Type B pancreatic cell (in vitro differentiated cells): ENCODE results near the gene DCAF16. TPM values are rescaled to one million over a fixed set of nuclear protein-coding genes. Genes with fewer than 3 reads are reported as not detected.
A peak's percentile ranks its signal among the peaks of the same experiment; 100 is the strongest.

Experiments used
- DNase-seq: peaks from one replicate; pipeline ENCODE4 v3.0.0; 2021; ENCODE audit warnings: mixed read lengths; ENCODE audit not compliant: unreplicated experiment; ENCODE audit errors: extremely low spot score
- H3K27ac Mint-ChIP-seq: 2 replicates; pipeline ENCODE4 v1.8.0; 2021; ENCODE audit warnings: mild to moderate bottlenecking, mixed read lengths
- H3K27me3 Mint-ChIP-seq: 2 replicates; pipeline ENCODE4 v1.8.0; 2021; ENCODE audit warnings: mixed read lengths
- H3K36me3 Mint-ChIP-seq: 2 replicates; pipeline ENCODE4 v1.8.0; 2021; ENCODE audit warnings: mixed read lengths
- H3K4me1 Mint-ChIP-seq: one replicate; pipeline ENCODE4 v1.8.0; 2021; ENCODE audit warnings: mixed read lengths; ENCODE audit not compliant: unreplicated experiment
- H3K4me3 Mint-ChIP-seq: 2 replicates; pipeline ENCODE4 v1.8.0; 2021; ENCODE audit warnings: mild to moderate bottlenecking, mixed read lengths
- H3K9me3 Mint-ChIP-seq: 2 replicates; pipeline ENCODE4 v1.8.0; 2021; ENCODE audit warnings: mixed read lengths
- total RNA-seq: library from RNA; stranded (reverse); gene quantifications from 2 replicates; pipeline ENCODE4 v1.2.1, GENCODE V29; 2021; ENCODE audit warnings: low replicate concordance
- TF ChIP-seq, protein P1 (sequence below): fragments of 200-600 bp; sonication (generic); conservative IDR thresholded peaks from 2 replicates; pipeline ENCODE4 v1.5.0; 2021; ENCODE audit warnings: antibody characterized with exemption, mild to moderate bottlenecking

Gene DCAF16
- total RNA-seq, 1 donor from 2014 or later, result 63.7 TPM

DNA sequence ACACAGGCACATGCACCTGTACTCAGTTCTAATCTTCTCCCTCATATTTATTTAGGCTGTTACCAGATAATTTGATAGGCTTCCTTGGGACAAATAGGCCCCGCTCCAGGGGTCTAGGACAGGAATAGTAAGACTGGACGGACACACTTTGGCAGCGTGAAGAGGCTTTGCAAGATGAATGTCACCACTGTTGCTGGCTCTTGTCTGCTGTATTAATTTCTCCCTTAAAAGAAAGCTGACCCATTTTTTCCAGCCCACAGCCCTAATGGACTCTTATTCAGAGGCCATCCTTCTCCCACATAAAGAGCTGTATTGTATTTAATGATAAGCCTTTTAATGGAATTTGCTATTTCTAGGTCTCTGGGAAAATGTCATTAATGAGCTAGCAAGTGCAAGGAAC lies 47.1 kb downstream of the DCAF16 start:
- TF ChIP-seq, protein P1, sequence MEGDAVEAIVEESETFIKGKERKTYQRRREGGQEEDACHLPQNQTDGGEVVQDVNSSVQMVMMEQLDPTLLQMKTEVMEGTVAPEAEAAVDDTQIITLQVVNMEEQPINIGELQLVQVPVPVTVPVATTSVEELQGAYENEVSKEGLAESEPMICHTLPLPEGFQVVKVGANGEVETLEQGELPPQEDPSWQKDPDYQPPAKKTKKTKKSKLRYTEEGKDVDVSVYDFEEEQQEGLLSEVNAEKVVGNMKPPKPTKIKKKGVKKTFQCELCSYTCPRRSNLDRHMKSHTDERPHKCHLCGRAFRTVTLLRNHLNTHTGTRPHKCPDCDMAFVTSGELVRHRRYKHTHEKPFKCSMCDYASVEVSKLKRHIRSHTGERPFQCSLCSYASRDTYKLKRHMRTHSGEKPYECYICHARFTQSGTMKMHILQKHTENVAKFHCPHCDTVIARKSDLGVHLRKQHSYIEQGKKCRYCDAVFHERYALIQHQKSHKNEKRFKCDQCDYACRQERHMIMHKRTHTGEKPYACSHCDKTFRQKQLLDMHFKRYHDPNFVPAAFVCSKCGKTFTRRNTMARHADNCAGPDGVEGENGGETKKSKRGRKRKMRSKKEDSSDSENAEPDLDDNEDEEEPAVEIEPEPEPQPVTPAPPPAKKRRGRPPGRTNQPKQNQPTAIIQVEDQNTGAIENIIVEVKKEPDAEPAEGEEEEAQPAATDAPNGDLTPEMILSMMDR, result no peak
- Mint-ChIP-seq H3K27me3 (peaks cover 4% of the 10 kb centered on the region), H3K9me3 (peaks cover 5% of the 10 kb centered on the region), H3K36me3 (no peaks in the 10 kb centered on the region), H3K27ac (no peak overlapping the region), H3K4me3 (no peak overlapping the region), H3K4me1 (no peaks in the 10 kb centered on the region)
- DNase-seq, result no peak

DNA sequence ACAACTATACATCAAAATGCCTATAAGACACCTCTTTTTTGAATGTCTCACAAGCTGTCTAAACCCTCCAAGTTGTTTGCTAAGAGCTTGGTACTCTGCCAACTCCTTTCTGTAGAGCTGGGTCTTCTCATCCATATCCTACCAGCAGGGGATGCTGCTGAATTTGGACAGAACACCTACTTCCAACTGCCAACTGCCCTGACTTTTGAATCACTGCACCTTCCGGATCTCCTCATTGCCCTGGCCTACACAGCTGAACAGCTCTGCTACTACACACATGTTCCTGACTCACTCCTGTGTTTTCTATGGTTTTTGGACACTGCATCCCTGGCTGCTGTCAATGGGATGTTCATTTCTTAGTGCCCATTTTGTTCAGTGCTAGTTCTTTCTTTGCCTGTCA lies 47.8 kb downstream of the DCAF16 start:
- Mint-ChIP-seq H3K9me3 (peaks cover 5% of the 10 kb centered on the region), H3K4me3 (no peak overlapping the region), H3K4me1 (no peaks in the 10 kb centered on the region), H3K36me3 (no peaks in the 10 kb centered on the region), H3K27ac (no peak overlapping the region), H3K27me3 (peaks cover 7% of the 10 kb centered on the region)
- TF ChIP-seq, protein P1, result peak; percentile 21
- DNase-seq, result no peak

DNA sequence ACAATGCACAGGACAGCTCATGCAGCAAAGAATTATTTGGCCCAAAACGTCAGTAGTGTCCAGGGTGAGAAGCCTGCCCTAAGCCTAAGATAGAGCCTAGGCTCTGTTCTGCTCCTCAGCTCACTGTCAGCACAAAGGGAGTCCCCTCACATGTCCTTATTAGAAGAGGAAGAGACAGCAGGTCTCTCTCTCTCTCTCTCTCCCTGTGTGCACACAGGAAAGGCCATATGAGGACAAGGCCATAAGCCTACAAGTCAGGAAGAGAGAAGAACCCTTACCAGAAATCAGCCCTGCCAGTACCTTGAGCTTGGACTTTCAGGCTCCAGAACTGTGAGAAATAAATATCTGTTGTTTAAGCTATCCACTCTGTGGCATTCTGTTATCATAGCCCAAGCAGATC lies 49.5 kb downstream of the DCAF16 start:
- no peak overlapping the region for H3K4me3 Mint-ChIP-seq
- no peak overlapping the region for H3K27ac Mint-ChIP-seq
- peaks cover 5% of the 10 kb centered on the region for H3K9me3 Mint-ChIP-seq
- H3K27me3 Mint-ChIP-seq, result peaks cover 7% of the 10 kb centered on the region
- H3K4me1 Mint-ChIP-seq, result no peaks in the 10 kb centered on the region
- no peak for DNase-seq
- TF ChIP-seq, protein P1, result no peak
- no peaks in the 10 kb centered on the region for H3K36me3 Mint-ChIP-seq

DNA sequence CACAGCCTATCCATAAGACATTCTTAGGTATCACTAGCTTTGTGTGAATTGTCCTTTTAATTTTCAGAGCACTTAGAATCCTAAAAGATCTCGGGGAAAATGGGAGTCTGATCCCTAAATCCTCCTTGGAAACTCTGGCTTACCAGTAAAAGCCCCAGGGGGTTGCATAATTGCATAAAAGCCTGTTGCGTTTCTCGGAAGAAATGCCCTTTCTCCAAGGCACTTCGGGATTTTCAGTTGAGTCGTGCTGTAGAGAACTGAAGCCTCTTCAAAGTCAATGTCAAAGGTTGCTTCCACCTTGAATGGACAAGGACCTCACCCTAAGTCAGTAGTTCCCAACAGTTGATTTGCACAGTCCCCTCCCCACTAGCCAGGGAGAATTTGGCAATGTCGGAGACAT lies 49.9 kb downstream of the DCAF16 start:
- DNase-seq, result no peak
- H3K4me1 Mint-ChIP-seq, result no peaks in the 10 kb centered on the region
- TF ChIP-seq, protein P1, result no peak
- no peaks in the 10 kb centered on the region for H3K36me3 Mint-ChIP-seq
- H3K9me3 Mint-ChIP-seq, result peaks cover 2% of the 10 kb centered on the region
- no peak overlapping the region for H3K27ac Mint-ChIP-seq
- H3K27me3 Mint-ChIP-seq, result peaks cover 10% of the 10 kb centered on the region
- H3K4me3 Mint-ChIP-seq, result no peak overlapping the region

DNA sequence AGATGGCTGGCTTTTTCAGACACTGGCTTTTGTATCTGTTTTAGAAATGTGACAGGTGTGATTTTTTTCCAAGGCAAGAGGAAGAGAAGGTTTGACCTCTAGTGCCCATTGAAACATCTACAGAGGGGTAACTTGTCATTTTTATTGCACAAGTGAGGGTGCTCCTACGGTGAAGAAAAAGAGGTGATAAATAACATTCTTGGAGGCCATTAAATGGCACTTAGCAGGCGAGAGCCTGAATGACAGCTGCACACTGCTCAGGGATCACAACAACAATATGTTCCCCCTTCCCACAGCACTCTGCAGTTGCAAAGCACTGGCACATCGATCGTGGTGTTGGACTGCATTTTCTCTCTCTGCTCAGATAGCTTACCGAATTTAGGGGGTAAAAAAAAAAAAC lies 52.1 kb downstream of the DCAF16 start:
- H3K27me3 Mint-ChIP-seq, result peaks cover 10% of the 10 kb centered on the region
- no peaks in the 10 kb centered on the region for H3K9me3 Mint-ChIP-seq
- no peaks in the 10 kb centered on the region for H3K36me3 Mint-ChIP-seq
- no peak overlapping the region for H3K4me3 Mint-ChIP-seq
- no peaks in the 10 kb centered on the region for H3K4me1 Mint-ChIP-seq
- DNase-seq, result no peak
- H3K27ac Mint-ChIP-seq, result no peak overlapping the region
- TF ChIP-seq, protein P1, result no peak

DNA sequence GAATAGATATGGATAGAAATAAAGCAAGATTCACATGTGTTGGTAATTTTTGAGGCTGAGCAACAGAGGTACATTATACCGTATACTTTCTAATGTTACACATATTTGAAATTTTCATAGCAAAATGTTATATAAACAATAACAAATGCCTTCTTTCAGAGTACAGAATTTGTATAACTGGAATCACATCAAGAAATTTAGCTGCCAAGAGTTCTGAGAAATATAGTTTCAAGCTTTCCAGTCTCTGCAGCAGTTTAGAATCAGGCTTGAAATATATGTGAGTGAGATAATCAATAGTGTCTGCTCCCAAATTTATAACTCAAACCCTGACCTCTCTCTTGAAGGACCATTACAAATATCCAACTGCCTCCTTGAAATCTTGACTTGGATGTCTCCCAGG lies 52.9 kb downstream of the DCAF16 start:
- no peaks in the 10 kb centered on the region for H3K36me3 Mint-ChIP-seq
- H3K27ac Mint-ChIP-seq, result no peak overlapping the region
- H3K9me3 Mint-ChIP-seq, result no peaks in the 10 kb centered on the region
- TF ChIP-seq, protein P1, result no peak
- no peak overlapping the region for H3K4me3 Mint-ChIP-seq
- DNase-seq, result no peak
- H3K27me3 Mint-ChIP-seq, result peaks cover 10% of the 10 kb centered on the region
- H3K4me1 Mint-ChIP-seq, result no peaks in the 10 kb centered on the region
